Subcutaneous abdominal adipose tissue (tissue), 5 donors: ENCODE data around the gene E2F7.

Source experiments
- H3K27ac ChIP-seq: one replicate; pipeline ENCODE4 v1.7.0; 2013; ENCODE audit warnings: low read depth, mild to moderate bottlenecking, inconsistent platforms, low read length, moderate library complexity
- H3K27me3 ChIP-seq, 5 donors: one replicate each; pipeline ENCODE4 v1.7.0; 2013; ENCODE audit warnings: low read length in 5 of 5, inconsistent platforms in 1 of 5; ENCODE audit not compliant: control insufficient read depth in 5 of 5, insufficient read depth in 4 of 5
- H3K36me3 ChIP-seq, 5 donors: one replicate each; pipeline ENCODE4 v1.7.0; 2013; ENCODE audit warnings: low read length in 5 of 5; ENCODE audit not compliant: control insufficient read depth in 5 of 5, insufficient read depth in 5 of 5
- H3K4me1 ChIP-seq, 5 donors: one replicate each; pipeline ENCODE4 v1.7.0; 2013; ENCODE audit warnings: low read length in 5 of 5, mild to moderate bottlenecking in 3 of 5, moderate library complexity in 1 of 5; ENCODE audit not compliant: control insufficient read depth in 5 of 5, insufficient read depth in 5 of 5
- H3K4me3 ChIP-seq, 5 donors: one replicate each; pipeline ENCODE4 v1.7.0; 2013; ENCODE audit warnings: low read length in 5 of 5, low read depth in 1 of 5
- H3K9ac ChIP-seq, 5 donors: one replicate each; pipeline ENCODE4 v1.7.0; 2013; ENCODE audit warnings: low read length in 5 of 5, mild to moderate bottlenecking in 4 of 5, moderate library complexity in 3 of 5
- H3K9me3 ChIP-seq, 5 donors: one replicate each; pipeline ENCODE4 v1.7.0; 2013; ENCODE audit warnings: low read length in 5 of 5; ENCODE audit not compliant: control insufficient read depth in 5 of 5
- donor health status: healthy.
- donor health status: healthy.
- donor health status: healthy.
- donor health status: healthy.
- donor health status: healthy.

The E2F7 gene

GRCh38 chr12:77003246-77003645, 62.1 kb downstream of the E2F7 start:
- H3K4me3 ChIP-seq, result no peak overlapping the region
- H3K27me3 ChIP-seq, result no peaks in the 10 kb centered on the region
- H3K9ac ChIP-seq, result no peak overlapping the region
- no peaks in the 10 kb centered on the region for H3K9me3 ChIP-seq
- H3K27ac ChIP-seq, result no peak overlapping the region
- H3K4me1 ChIP-seq, result no peaks in the 10 kb centered on the region
- no peaks in the 10 kb centered on the region for H3K36me3 ChIP-seq

- H3K4me3 ChIP-seq, result no peak overlapping the region
- H3K9me3 ChIP-seq, result no peaks in the 10 kb centered on the region
- H3K4me1 ChIP-seq, result no peaks in the 10 kb centered on the region
- H3K9ac ChIP-seq, result no peak overlapping the region
- no peak overlapping the region for H3K27ac ChIP-seq
- H3K27me3 ChIP-seq, result no peaks in the 10 kb centered on the region
- no peaks in the 10 kb centered on the region for H3K36me3 ChIP-seq
These were observed 63.0 kb downstream of the E2F7 start for GRCh38 chr12:77002382-77002781.

DNA sequence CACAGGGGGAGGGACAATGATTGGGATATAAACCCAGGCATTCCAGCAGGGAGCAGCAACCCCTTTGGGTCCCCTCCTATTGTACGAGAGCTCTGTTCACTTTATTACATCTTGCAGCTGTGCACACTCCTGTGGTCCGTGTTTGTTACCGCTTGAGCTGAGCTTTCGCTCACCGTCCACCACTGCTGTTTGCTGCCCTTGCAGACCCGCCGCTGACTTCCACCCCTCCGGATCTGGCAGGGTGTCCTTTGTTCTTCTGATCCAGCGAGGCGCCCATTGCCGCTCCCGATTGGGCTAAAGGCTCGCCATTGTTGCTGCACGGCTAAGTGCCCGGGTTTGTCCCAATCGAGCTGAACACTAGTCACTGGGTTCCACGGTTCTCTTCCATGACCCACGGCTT, 64.1 kb downstream of the E2F7 start:
- no peak overlapping the region for H3K27ac ChIP-seq
- no peak overlapping the region for H3K9ac ChIP-seq
- H3K4me3 ChIP-seq, result no peak overlapping the region
- no peaks in the 10 kb centered on the region for H3K4me1 ChIP-seq
- H3K27me3 ChIP-seq, result no peaks in the 10 kb centered on the region
- H3K9me3 ChIP-seq, result no peaks in the 10 kb centered on the region
- no peaks in the 10 kb centered on the region for H3K36me3 ChIP-seq

DNA sequence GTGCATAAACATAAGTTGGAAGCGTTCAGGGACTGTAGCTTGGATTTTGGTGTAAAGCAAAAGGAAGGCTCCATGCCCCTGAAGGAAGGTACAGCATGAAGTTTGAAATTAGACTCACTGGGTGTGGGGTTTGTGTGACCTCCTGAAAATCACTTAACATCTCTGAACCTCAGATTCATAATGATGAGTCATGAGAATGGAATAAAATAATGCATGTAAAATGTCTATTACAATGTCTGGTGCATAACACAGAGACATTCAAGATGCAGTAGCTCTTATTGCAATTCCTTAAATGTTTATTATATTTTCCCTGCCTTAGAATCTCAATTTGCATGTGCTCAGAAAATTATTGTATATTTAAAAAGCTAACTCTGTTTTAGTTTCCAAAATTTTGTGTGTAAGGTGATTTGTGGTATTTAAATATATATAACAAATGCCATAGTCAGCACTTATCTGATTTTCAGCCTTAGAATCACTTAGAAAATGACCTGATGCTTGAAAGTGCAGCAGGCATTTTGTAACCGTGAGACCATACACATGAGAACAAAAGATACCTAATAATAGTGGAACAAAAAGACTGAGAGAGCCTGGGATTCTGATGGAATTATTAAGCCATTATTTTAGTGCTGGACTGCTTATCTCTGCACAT, 66.3 kb downstream of the E2F7 start:
- Histone ChIP-seq H3K4me1 (no peaks in the 10 kb centered on the region), H3K9me3 (no peaks in the 10 kb centered on the region), H3K27ac (no peak overlapping the region), H3K27me3 (no peaks in the 10 kb centered on the region), H3K9ac (no peak overlapping the region), H3K4me3 (no peak overlapping the region), H3K36me3 (no peaks in the 10 kb centered on the region)

GRCh38 chr12:76998386-76998785, 67.0 kb downstream of the E2F7 start:
- no peak overlapping the region for H3K9ac ChIP-seq
- no peaks in the 10 kb centered on the region for H3K27me3 ChIP-seq

GRCh38 chr12:76997011-76997780, 68.2 kb downstream of the E2F7 start:
- H3K4me1 ChIP-seq, result no peaks in the 10 kb centered on the region
- no peak overlapping the region for H3K4me3 ChIP-seq
- no peaks in the 10 kb centered on the region for H3K36me3 ChIP-seq
- H3K9me3 ChIP-seq, result no peaks in the 10 kb centered on the region
- H3K27ac ChIP-seq, result no peak overlapping the region
- no peaks in the 10 kb centered on the region for H3K27me3 ChIP-seq
- no peak overlapping the region for H3K9ac ChIP-seq

More at GRCh38 chr12:76998386-76998785, 67.0 kb downstream of the E2F7 start:
- Histone ChIP-seq H3K4me1 (no peaks in the 10 kb centered on the region), H3K36me3 (no peaks in the 10 kb centered on the region), H3K27ac (no peak overlapping the region), H3K4me3 (no peak overlapping the region), H3K9me3 (no peaks in the 10 kb centered on the region)

- H3K36me3 ChIP-seq, result no peaks in the 10 kb centered on the region
- no peak overlapping the region for H3K27ac ChIP-seq
- H3K9me3 ChIP-seq, result peaks cover 0 to 3% (median 0%) of the 10 kb centered on the region in 5 donors
- H3K4me3 ChIP-seq, result no peak overlapping the region
- no peaks in the 10 kb centered on the region for H3K27me3 ChIP-seq
- no peak overlapping the region for H3K9ac ChIP-seq
- no peaks in the 10 kb centered on the region for H3K4me1 ChIP-seq
These were observed 74.7 kb downstream of the E2F7 start for GRCh38 chr12:76990716-76991115.

DNA sequence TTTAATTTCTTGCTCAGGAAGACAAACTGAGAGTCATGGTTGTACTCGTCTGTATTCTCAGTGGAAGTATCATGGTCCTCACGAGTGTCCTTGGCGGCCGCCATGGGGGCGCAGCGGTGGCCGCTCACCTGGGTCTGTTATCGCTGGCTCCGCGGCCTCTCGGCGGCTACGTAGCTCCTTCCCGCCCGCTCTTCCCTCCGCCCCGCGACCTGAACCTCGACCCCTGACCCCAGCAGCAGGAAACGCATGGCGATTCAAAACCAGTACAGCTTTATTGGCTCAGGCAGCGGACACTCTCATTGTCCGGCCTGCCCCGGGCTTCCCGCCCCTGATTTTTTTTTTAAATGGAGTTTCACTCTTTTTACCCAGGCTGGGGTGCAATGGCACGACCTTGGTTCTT, 80.8 kb downstream of the E2F7 start:
- Histone ChIP-seq H3K27ac (no peak overlapping the region), H3K27me3 (no peaks in the 10 kb centered on the region), H3K4me3 (no peak overlapping the region), H3K4me1 (no peaks in the 10 kb centered on the region), H3K9me3 (peaks cover 6 to 25% (median 10%) of the 10 kb centered on the region in 5 donors), H3K36me3 (no peaks in the 10 kb centered on the region), H3K9ac (no peak overlapping the region)

GRCh38 chr12:76983420-76983819, 81.9 kb downstream of the E2F7 start:
- H3K4me3 ChIP-seq, result no peak overlapping the region

GRCh38 chr12:76980196-76980595, 85.2 kb downstream of the E2F7 start:
- H3K4me1 ChIP-seq, result no peaks in the 10 kb centered on the region
- no peak overlapping the region for H3K27ac ChIP-seq
- H3K27me3 ChIP-seq, result no peaks in the 10 kb centered on the region
- peaks cover 6 to 21% (median 10%) of the 10 kb centered on the region in 5 donors for H3K9me3 ChIP-seq
- no peak overlapping the region for H3K9ac ChIP-seq
- H3K36me3 ChIP-seq, result no peaks in the 10 kb centered on the region
- no peak overlapping the region for H3K4me3 ChIP-seq

More at GRCh38 chr12:76983420-76983819, 81.9 kb downstream of the E2F7 start:
- H3K9ac ChIP-seq, result no peak overlapping the region
- no peak overlapping the region for H3K27ac ChIP-seq
- no peaks in the 10 kb centered on the region for H3K27me3 ChIP-seq
- peaks cover 6 to 25% (median 10%) of the 10 kb centered on the region in 5 donors for H3K9me3 ChIP-seq
- no peaks in the 10 kb centered on the region for H3K4me1 ChIP-seq
- no peaks in the 10 kb centered on the region for H3K36me3 ChIP-seq
